Measurements from ENCODE around the gene OSBPL8.

The OSBPL8 gene

DNA sequence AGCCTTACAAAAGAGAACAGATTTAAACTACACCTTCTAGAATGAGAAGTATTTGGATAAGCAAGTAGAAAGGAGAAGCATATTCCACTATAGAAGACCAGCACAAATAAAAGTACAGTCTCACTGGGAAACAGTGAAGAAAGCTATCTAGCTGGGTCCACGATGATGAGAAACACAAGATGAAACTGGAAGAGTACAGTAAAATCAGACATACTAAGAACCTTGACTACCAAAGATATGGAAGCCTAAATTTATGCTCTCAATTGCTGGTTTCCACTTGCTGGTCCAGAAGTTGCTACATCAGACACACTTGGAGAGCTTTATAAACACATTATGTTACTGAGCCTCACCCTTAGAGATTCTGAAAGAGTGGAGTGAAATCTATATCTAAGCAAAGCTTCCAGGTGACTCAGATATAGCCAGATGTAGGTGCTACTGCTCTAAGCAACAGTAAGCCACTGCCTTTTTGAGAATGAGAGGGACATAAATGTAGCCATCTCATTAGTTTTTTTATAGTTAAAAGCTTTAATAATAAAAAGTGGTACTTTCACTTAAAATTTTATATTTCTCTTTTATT, 115.1 kb downstream of the OSBPL8 start:
- H3K27ac ChIP-seq (ENCODE audit: low read depth, low read length), result no peak overlapping the region
- no peaks in the 10 kb centered on the region for H3K9me2 ChIP-seq (replicated peaks; ENCODE audit: insufficient read depth, low read length)
- H2AFZ ChIP-seq (ENCODE audit: low read depth, low read length, severe bottlenecking), result no peak overlapping the region
- H3K36me3 ChIP-seq (ENCODE audit: low read length), result no peaks in the 10 kb centered on the region
- no peaks in the 10 kb centered on the region for H4K20me1 ChIP-seq (ENCODE audit: low read depth, low read length)
- TF ChIP-seq, protein P1, sequence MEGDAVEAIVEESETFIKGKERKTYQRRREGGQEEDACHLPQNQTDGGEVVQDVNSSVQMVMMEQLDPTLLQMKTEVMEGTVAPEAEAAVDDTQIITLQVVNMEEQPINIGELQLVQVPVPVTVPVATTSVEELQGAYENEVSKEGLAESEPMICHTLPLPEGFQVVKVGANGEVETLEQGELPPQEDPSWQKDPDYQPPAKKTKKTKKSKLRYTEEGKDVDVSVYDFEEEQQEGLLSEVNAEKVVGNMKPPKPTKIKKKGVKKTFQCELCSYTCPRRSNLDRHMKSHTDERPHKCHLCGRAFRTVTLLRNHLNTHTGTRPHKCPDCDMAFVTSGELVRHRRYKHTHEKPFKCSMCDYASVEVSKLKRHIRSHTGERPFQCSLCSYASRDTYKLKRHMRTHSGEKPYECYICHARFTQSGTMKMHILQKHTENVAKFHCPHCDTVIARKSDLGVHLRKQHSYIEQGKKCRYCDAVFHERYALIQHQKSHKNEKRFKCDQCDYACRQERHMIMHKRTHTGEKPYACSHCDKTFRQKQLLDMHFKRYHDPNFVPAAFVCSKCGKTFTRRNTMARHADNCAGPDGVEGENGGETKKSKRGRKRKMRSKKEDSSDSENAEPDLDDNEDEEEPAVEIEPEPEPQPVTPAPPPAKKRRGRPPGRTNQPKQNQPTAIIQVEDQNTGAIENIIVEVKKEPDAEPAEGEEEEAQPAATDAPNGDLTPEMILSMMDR (IDR thresholded peaks at IDR 0.05; ENCODE audit: insufficient read depth, low read length, poor library complexity, severe bottlenecking), result no peak
- no peak for TF ChIP-seq EZH2phosphoT487 (conservative IDR thresholded peaks at IDR 0.05; ENCODE audit: low read length)
- H3K27me3 ChIP-seq (ENCODE audit: low read length), result no peaks in the 10 kb centered on the region
- H3K9ac ChIP-seq (ENCODE audit: low read length), result no peak overlapping the region
- H3F3A ChIP-seq (ENCODE audit: insufficient read depth), result no peaks in the 10 kb centered on the region
- no peaks in the 10 kb centered on the region for H3K9me3 ChIP-seq (ENCODE audit: insufficient read depth, low read length)
- H3K4me3 ChIP-seq (ENCODE audit: insufficient read depth, low read length, poor library complexity, severe bottlenecking), result no peak overlapping the region
- 0 out of 2 replicates have a peak, but pooled peaks cover 5% of the 10 kb centered on the region for H3K79me2 ChIP-seq (ENCODE audit: insufficient read depth, low read length)
- H3K4me2 ChIP-seq (ENCODE audit: low read depth, low read length, poor library complexity, severe bottlenecking), result no peak overlapping the region

DNA sequence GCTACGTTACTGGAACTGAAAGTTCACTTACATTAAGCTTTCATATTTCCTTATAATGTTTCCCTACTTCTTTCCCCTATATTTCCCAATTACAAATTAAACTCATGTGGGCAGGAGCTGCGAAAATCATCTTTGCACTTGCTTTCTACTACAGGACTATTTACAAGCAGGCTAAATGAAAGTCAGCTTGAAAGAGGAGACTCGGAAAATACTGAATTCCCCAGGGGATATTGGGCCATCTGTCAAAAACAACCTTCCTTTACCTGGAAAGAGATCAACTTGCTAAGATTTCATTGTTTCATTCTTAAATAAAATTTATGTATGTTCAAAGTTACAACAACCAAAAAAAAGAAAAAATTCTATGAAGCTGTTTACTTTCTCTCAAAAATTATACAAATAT, 118.6 kb downstream of the OSBPL8 start:
- no peaks in the 10 kb centered on the region for H4K20me1 ChIP-seq (ENCODE audit: low read depth, low read length)
- H3K9me3 ChIP-seq (ENCODE audit: insufficient read depth, low read length), result no peaks in the 10 kb centered on the region
- H3K9me2 ChIP-seq (replicated peaks; ENCODE audit: insufficient read depth, low read length), result no peaks in the 10 kb centered on the region
- no peaks in the 10 kb centered on the region for H3K27me3 ChIP-seq (ENCODE audit: low read length)
- H3K4me3 ChIP-seq (ENCODE audit: insufficient read depth, low read length, poor library complexity, severe bottlenecking), result no peak overlapping the region
- H3K9ac ChIP-seq (ENCODE audit: low read length), result no peak overlapping the region
- H2AFZ ChIP-seq (ENCODE audit: low read depth, low read length, severe bottlenecking), result no peak overlapping the region
- H3K27ac ChIP-seq (ENCODE audit: low read depth, low read length), result no peak overlapping the region
- TF ChIP-seq, protein P1 (IDR thresholded peaks at IDR 0.05; ENCODE audit: insufficient read depth, low read length, poor library complexity, severe bottlenecking), result no peak
- TF ChIP-seq EZH2phosphoT487 (conservative IDR thresholded peaks at IDR 0.05; ENCODE audit: low read length), result no peak
- no peaks in the 10 kb centered on the region for H3F3A ChIP-seq (ENCODE audit: insufficient read depth)
- no peaks in the 10 kb centered on the region for H3K36me3 ChIP-seq (ENCODE audit: low read length)
- H3K4me2 ChIP-seq (ENCODE audit: low read depth, low read length, poor library complexity, severe bottlenecking), result no peak overlapping the region
- 0 out of 2 replicates have a peak, but pooled peaks cover 5% of the 10 kb centered on the region for H3K79me2 ChIP-seq (ENCODE audit: insufficient read depth, low read length)

DNA sequence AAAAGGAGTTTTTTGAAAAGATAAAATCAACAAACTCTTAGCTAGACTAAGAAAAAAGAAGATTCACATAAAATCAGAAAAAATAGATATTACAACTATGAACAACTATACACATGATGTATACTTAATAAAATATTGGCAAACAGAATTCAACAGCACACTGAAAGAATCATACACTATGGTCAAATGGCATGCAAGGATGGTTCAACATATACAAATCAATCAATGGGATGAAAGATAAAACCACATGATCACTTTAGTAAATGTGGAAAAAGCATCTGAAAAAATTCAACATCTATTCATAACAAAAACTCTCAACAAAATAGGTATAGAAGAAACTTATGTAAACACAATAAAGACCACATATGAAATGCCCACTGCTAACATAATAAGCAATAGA, 126.8 kb downstream of the OSBPL8 start:
- Histone ChIP-seq H3F3A (ENCODE audit: insufficient read depth) (no peaks in the 10 kb centered on the region), H3K4me2 (ENCODE audit: low read depth, low read length, poor library complexity, severe bottlenecking) (no peak overlapping the region), H2AFZ (ENCODE audit: low read depth, low read length, severe bottlenecking) (no peak overlapping the region), H3K27ac (ENCODE audit: low read depth, low read length) (no peak overlapping the region), H3K79me2 (ENCODE audit: insufficient read depth, low read length) (peaks cover 7% of the 10 kb centered on the region; the same call in 1 of the 2 replicates), H3K27me3 (ENCODE audit: low read length) (no peaks in the 10 kb centered on the region), H3K9ac (ENCODE audit: low read length) (no peak overlapping the region), H3K9me2 (replicated peaks; ENCODE audit: insufficient read depth, low read length) (no peaks in the 10 kb centered on the region), H3K4me3 (ENCODE audit: insufficient read depth, low read length, poor library complexity, severe bottlenecking) (no peak overlapping the region), H3K9me3 (ENCODE audit: insufficient read depth, low read length) (no peaks in the 10 kb centered on the region), H3K36me3 (ENCODE audit: low read length) (no peaks in the 10 kb centered on the region), H4K20me1 (ENCODE audit: low read depth, low read length) (no peaks in the 10 kb centered on the region)
- TF ChIP-seq, protein P1 (IDR thresholded peaks at IDR 0.05; ENCODE audit: insufficient read depth, low read length, poor library complexity, severe bottlenecking), result no peak
- no peak for TF ChIP-seq EZH2phosphoT487 (conservative IDR thresholded peaks at IDR 0.05; ENCODE audit: low read length)
